PC-3 (cell line): ENCODE data around the gene PIPOX. TPM values are rescaled to one million over a fixed set of nuclear protein-coding genes. Genes with fewer than 3 reads are reported as not detected.

Experiments
- ATAC-seq: fragments of 200-7000 bp; cut with Tn5 transposase; 2 replicates; pipeline ENCODE4 v1.9.1; 2020; ENCODE audit warnings: mild to moderate bottlenecking, moderate library complexity
- BruUV-seq: library from RNA; stranded (reverse); fragments of 400-500 nt; replicated peaks from 2 replicates; lab custom pipeline; 2021; lab: Mats Ljungman, UMichigan
- CTCF ChIA-PET: fragments of 300-600 bp; sonication (Branson Sonifier 250); formaldehyde crosslinking; loops from one replicate; lab custom pipeline; 2022; ENCODE audit warnings: antibody characterized with exemption; lab: Charles Lee
- POLR2A ChIA-PET: fragments of 300-600 bp; sonication (Branson Sonifier 250); formaldehyde crosslinking; loops from one replicate; lab custom pipeline; 2022; ENCODE audit warnings: antibody characterized with exemption; ENCODE audit not compliant: unreplicated experiment; lab: Charles Lee
- DNase-seq: peaks from one replicate; pipeline ENCODE4 v3.0.0-alpha.2; 2015
- H2AFZ ChIP-seq: fragments of 300-600 bp; sonication (generic); 2 replicates; pipeline ENCODE4 v1.6.0; 2016; ENCODE audit warnings: antibody characterized with exemption, low read length
- H3F3A ChIP-seq: fragments of 300-600 bp; sonication (generic); one replicate; pipeline ENCODE4 v1.6.0; 2017; ENCODE audit warnings: antibody characterized with exemption, low read length, control low read depth, mild to moderate bottlenecking; ENCODE audit not compliant: unreplicated experiment
- H3K27ac ChIP-seq: fragments of 300-600 bp; sonication (generic); 2 replicates; pipeline ENCODE4 v1.5.1; 2016; ENCODE audit warnings: mild to moderate bottlenecking, low read length
- H3K27me3 ChIP-seq: fragments of 300-600 bp; sonication (generic); 2 replicates; pipeline ENCODE4 v1.6.1; 2016; ENCODE audit warnings: low read length, mixed read lengths
- H3K36me3 ChIP-seq: fragments of 300-600 bp; sonication (generic); 2 replicates; pipeline ENCODE4 v1.6.1; 2016; ENCODE audit warnings: low read depth, mixed run types, low read length, mixed read lengths
- H3K4me1 ChIP-seq: fragments of 300-600 bp; sonication (generic); 2 replicates; pipeline ENCODE4 v1.5.1; 2016; ENCODE audit warnings: low read length; ENCODE audit not compliant: insufficient read depth
- H3K4me2 ChIP-seq: fragments of 300-600 bp; sonication (generic); 2 replicates; pipeline ENCODE4 v1.6.0; 2016; ENCODE audit warnings: low read length
- H3K4me3 ChIP-seq: fragments of 300-600 bp; sonication (generic); 2 replicates; pipeline ENCODE4 v1.5.1; 2016; ENCODE audit warnings: mild to moderate bottlenecking, low read length, mixed read lengths
- H3K79me2 ChIP-seq: fragments of 300-600 bp; sonication (generic); 2 replicates; pipeline ENCODE4 v1.6.1; 2017; ENCODE audit warnings: low read length, mixed read lengths
- H3K9ac ChIP-seq: fragments of 300-600 bp; sonication (generic); 2 replicates; pipeline ENCODE4 v1.6.0; 2016; ENCODE audit warnings: mild to moderate bottlenecking, low read length
- H3K9me2 ChIP-seq: fragments of 300-600 bp; sonication (generic); replicated peaks from 2 replicates; pipeline ENCODE4 v1.6.1; 2016; ENCODE audit warnings: mixed run types, low read length, mixed read lengths
- H3K9me3 ChIP-seq: fragments of 300-600 bp; sonication (generic); 2 replicates; pipeline ENCODE4 v1.6.1; 2016; ENCODE audit warnings: low read length, mixed read lengths
- H4K20me1 ChIP-seq: fragments of 300-600 bp; sonication (generic); 2 replicates; pipeline ENCODE4 v1.6.1; 2016; ENCODE audit warnings: low read length, mixed read lengths
- EZH2 ChIP-seq: fragments of 300-600 bp; sonication (generic); IDR thresholded peaks from one replicate; pipeline ENCODE4 v1.6.1; 2017; ENCODE audit warnings: antibody characterized with exemption, mild to moderate bottlenecking, low read length; ENCODE audit not compliant: unreplicated experiment
- EZH2phosphoT487 ChIP-seq: fragments of 300-600 bp; sonication (generic); IDR thresholded peaks from 2 replicates; pipeline ENCODE4 v1.6.1; 2018; ENCODE audit warnings: mild to moderate bottlenecking, antibody characterized with exemption, low read length, borderline replicate concordance
- intact Hi-C: fragments of 100-400 bp; cut with micrococcal nuclease; formaldehyde crosslinking; loops from 2 replicates; pipeline ENCODE4 v1.9.0; 2023
- total RNA-seq: library from RNA; depleted of rRNA; stranded (reverse); fragments of >200 nt; gene quantifications from 2 replicates; pipeline ENCODE4 v1.2.3, GENCODE V29; 2014
- TF ChIP-seq, protein P1 (sequence below): fragments of 300-600 bp; sonication (generic); conservative IDR thresholded peaks from 2 replicates; pipeline ENCODE4 v1.5.1; 2017; ENCODE audit warnings: antibody characterized with exemption, low read depth, mild to moderate bottlenecking, low read length

The PIPOX gene
- total RNA-seq, 1 experiment from 2014 or later = 0.87 TPM

DNA sequence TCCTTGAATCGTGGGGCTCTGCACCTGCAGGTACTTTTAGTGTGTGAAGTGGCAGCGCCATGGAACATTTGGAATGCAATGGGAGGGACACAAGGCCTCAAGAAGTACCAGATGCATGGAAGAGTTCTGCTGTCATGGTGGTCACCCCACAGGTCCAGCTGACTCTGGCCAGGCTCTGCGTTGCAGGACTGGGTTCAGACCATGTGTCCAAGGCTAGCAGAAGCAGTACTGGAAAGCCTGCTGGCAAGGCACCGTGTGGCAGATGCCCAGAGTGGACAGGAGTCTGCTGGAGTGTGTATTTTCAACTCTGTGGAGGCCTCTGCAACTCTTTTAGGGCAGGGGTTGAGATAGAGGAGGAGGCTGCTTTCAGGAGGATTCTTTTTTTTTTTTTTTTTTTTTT lies 2.1 kb downstream of the PIPOX start:
- Histone ChIP-seq H3K9ac (no peak overlapping the region), H3K36me3 (no peaks in the 10 kb centered on the region), H3F3A (no peaks in the 10 kb centered on the region), H3K27ac (no peak overlapping the region), H3K9me2 (no peaks in the 10 kb centered on the region), H2AFZ (no peak overlapping the region), H3K27me3 (peaks cover 29% of the 10 kb centered on the region), H3K4me3 (no peak overlapping the region), H3K79me2 (no peaks in the 10 kb centered on the region), H3K4me2 (no peak overlapping the region), H3K4me1 (no peaks in the 10 kb centered on the region), H4K20me1 (no peaks in the 10 kb centered on the region), H3K9me3 (no peaks in the 10 kb centered on the region)
- CTCF ChIA-PET = no interaction called here
- POLR2A ChIA-PET = no interaction called here
- TF ChIP-seq EZH2phosphoT487 (no peak), EZH2 (no peak)
- TF ChIP-seq, protein P1, sequence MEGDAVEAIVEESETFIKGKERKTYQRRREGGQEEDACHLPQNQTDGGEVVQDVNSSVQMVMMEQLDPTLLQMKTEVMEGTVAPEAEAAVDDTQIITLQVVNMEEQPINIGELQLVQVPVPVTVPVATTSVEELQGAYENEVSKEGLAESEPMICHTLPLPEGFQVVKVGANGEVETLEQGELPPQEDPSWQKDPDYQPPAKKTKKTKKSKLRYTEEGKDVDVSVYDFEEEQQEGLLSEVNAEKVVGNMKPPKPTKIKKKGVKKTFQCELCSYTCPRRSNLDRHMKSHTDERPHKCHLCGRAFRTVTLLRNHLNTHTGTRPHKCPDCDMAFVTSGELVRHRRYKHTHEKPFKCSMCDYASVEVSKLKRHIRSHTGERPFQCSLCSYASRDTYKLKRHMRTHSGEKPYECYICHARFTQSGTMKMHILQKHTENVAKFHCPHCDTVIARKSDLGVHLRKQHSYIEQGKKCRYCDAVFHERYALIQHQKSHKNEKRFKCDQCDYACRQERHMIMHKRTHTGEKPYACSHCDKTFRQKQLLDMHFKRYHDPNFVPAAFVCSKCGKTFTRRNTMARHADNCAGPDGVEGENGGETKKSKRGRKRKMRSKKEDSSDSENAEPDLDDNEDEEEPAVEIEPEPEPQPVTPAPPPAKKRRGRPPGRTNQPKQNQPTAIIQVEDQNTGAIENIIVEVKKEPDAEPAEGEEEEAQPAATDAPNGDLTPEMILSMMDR = no peak
- no peak for ATAC-seq
- BruUV-seq = no TSS peak
- no peak for DNase-seq
- intact Hi-C loops = no loop called here

- no peak overlapping the region for H3K4me3 ChIP-seq
- H3K4me1 ChIP-seq = no peaks in the 10 kb centered on the region
- no peaks in the 10 kb centered on the region for H4K20me1 ChIP-seq
- TF ChIP-seq, protein P1 = no peak
- TF ChIP-seq EZH2 (no peak), EZH2phosphoT487 (no peak)
- ATAC-seq (no peak), DNase-seq (no peak)
- H3K27ac ChIP-seq = no peak overlapping the region
- CTCF ChIA-PET = no interaction called here
- BruUV-seq = no TSS peak
- no peak overlapping the region for H3K4me2 ChIP-seq
- H3K9me2 ChIP-seq = no peaks in the 10 kb centered on the region
- H3K9ac ChIP-seq = no peak overlapping the region
- POLR2A ChIA-PET = no interaction called here
- intact Hi-C loops = no loop called here
- H3K79me2 ChIP-seq = no peaks in the 10 kb centered on the region
- H2AFZ ChIP-seq = no peak overlapping the region
- peaks cover 29% of the 10 kb centered on the region for H3K27me3 ChIP-seq
- no peaks in the 10 kb centered on the region for H3F3A ChIP-seq
- no peaks in the 10 kb centered on the region for H3K9me3 ChIP-seq
- H3K36me3 ChIP-seq = no peaks in the 10 kb centered on the region
Measured at GRCh38 chr17:29045734-29046472, 3.0 kb downstream of the PIPOX start.

GRCh38 chr17:29046473-29046839 lies 3.5 kb downstream of the PIPOX start:
- intact Hi-C loops = no loop called here
- DNase-seq = no peak

More at GRCh38 chr17:29046473-29046839, 3.5 kb downstream of the PIPOX start:
- Histone ChIP-seq H2AFZ (no peak overlapping the region), H3F3A (no peaks in the 10 kb centered on the region), H3K4me3 (no peak overlapping the region), H3K4me2 (no peak overlapping the region), H3K4me1 (no peaks in the 10 kb centered on the region), H3K9me3 (no peaks in the 10 kb centered on the region), H4K20me1 (no peaks in the 10 kb centered on the region), H3K27me3 (peaks cover 29% of the 10 kb centered on the region), H3K9me2 (no peaks in the 10 kb centered on the region), H3K27ac (no peak overlapping the region), H3K79me2 (no peaks in the 10 kb centered on the region), H3K9ac (no peak overlapping the region), H3K36me3 (no peaks in the 10 kb centered on the region)
- ChIA-PET POLR2A (no interaction called here), CTCF (no interaction called here)
- TF ChIP-seq, protein P1 = no peak
- TF ChIP-seq EZH2phosphoT487 (no peak), EZH2 (no peak)
- no peak for ATAC-seq
- no TSS peak for BruUV-seq
